NCI-H510A treated with DMSO at 0.1 percent for 48 hours (cell line): ENCODE results near the gene CRY2.

ENCODE experiments used
- DNase-seq: peaks from one replicate; lab custom pipeline; 2025; lab: John Stamatoyannopoulos, UW

The CRY2 gene

DNA sequence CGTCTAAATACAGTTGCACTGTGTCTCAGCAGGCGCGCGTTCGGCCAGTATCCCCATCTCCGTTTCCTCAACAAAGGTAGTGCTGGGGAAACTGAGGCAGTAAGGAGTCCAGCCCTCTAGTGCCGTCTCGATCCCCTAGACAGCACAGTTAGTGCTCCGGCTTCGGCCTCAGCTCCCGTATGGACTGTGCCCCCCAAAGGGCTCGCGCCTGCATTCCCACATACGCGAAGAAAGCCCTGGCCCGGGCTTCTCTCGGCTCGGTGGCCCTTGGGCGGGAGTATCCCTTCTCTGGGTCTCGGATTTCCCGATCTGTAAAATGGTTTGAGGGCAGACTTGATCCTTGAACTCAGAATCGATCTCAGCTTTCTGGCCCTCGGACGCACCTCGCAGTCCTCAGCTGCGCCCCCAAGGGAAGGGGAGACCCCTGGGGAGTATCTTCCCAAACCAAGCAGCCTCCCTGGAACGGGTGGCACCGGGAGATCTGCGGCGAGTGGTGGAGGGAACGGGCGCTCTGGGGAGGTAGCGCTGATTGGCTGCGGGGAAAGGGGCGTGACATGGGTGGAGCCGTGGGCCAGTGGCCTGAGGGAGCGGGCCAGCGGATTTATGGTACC lies 71.2 kb downstream of the CRY2 start:
- DNase-seq: peak; percentile 34

DNA sequence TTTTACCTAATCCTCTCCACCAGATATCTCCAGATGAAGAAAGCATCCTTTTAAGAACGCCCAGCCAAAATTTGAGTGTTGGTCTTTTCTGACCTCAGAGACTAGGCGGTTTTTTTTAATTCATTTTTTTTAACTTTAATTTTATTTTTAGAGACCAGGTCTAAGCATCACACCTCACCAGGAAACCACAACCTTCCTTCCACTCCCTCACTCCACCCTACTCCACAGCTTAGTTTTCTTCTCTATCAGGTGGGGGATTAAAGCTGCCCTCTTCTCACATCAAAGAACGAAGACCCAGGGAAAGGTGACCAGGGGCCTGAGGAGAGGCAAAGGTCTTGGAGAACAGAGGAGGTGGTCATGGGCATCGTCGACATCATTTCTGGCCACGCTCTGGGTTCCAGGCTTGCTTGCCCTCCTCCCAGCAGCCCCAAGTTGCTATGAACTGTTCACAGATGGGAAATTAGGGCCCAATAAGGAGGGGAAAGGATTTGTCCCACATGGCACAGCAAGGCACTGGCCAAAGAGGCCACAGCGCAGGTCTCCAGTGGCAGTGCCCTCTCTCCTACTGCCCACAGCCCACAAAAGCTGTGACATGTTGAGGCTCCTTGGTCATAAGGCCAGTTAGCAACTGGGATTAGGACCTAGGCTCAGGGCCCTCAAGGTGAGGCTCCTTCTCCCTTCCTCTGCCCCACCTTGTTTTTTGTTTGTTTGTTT lies 71.8 kb downstream of the CRY2 start:
- DNase-seq: no peak

- no peak for DNase-seq
These were observed 72.7 kb downstream of the CRY2 start for GRCh38 chr11:45919806-45920530.

DNA sequence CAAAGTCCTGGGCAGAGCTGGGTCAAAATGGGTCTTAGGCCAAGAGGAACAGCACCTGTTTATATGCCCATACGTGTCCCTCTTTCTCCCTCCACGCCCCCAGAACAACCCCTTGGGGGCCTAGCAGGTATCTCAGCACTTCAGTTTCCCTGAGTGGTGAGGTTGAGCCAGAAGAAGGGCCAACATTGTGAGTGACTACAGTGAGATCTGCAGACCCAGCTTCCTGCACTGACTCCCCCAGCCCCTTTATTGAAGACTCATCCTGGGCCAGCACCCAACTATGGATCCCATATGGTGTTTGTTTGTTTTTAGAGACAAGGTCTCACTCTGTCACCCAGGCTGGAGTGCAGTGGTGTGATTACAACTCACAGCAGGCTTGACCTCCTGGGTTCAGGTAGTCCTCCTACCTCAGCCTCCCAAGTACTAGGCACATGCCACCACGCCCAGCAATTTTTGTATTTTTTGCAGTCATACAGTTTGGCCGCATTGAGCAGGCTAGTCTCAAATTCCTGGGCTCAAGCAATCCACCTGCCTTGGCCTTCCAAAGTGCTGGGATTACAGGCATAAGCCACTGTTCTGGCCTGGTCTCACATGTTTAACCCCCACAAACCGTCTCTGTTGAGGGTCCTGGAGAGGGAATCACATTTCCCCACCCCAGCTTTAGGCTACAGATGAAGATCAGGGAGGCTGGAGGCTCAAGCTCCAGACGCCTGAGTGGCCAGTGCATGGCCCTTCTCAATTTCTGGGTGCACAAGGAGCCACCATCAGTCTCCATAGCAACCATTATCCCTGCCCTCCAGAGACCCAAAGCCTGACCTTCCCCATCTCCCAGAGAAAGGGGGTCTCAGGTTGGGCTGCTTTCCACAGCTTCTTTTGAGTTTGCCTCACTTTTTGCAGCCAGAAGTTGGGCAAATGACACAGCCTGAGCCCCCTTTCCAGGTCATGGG lies 73.5 kb downstream of the CRY2 start:
- DNase-seq: no peak

DNA sequence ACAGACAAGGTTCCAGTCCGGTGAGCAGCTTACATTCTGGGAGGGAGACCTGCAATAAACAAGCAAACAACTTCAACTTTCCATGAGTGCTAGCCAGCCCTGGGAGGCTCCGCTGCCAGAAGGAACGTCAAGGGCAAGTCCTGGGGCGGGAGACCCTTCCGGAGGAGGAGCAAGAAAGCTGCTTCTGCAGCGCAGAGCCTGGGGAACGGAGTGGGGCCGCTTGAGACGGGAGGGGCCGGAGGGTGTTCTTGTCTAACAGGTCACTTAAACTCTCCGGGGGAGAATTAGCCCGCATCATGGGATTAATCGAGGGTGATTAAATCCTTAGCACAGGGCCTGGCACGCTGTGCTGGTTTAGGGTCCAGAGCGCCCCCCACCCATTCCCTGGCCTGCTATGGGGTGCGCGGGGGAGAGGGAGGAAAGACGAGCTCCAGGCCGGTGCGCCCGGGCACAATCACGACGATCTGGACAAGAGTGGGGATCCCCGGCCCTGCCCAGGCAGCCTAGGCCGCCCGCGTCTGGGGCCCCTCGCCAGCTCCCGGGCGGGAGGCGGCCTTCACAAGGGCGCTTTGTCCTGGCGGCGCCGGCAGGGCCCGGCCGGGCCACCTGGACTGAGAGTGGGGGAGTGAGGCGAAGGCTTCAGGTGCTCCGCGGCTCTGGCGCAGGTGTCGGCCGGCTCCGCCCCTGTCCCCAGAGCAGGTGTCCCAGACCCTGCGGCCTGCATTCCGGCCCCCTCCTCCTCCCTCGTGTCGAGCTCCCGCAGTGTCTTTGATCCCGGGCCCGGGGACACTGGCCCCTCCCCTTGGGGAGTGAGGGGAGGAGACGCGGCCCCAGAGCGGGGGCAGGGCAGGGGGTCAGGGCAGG lies 74.5 kb downstream of the CRY2 start:
- DNase-seq: peak; percentile 38

DNA sequence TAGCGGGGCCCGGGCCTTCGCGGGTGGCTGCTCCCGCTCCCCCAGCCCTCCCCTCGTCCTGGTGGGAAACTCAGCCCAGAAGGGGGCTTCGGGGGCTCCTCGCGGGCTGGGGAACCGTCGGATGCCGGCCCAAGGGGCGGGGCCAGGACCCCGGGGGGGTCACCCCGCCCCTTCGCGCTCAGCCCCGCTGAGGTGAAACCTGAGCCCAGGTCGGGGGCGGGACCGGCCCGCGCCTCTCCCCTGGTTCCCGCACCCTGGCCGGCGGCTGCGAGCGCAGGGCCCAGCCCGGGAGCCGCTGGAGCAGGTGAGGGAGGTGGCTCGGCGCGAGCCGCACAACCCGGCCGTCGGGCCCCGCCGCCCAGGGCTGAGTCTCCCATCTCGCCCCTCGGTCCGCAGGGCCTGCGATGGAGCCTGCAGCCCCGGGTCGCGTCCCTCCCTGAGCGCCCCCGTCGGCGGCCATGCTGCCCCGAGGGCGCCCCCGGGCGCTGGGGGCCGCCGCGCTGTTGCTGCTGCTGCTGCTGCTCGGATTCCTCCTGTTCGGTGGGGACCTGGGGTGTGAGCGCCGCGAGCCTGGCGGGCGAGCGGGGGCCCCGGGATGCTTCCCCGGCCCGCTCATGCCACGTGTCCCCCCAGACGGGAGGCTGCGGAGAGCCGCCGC lies 75.3 kb downstream of the CRY2 start, which contains the start of gene LARGE2:
Gene LARGE2 (plus strand): TSS at position 232 of the 658 bp plus-strand sequence. CDS start 227 bp downstream, at position 459.
- DNase-seq: no peak

GRCh38 chr11:45924036-45924915 lies 77.0 kb downstream of the CRY2 start:
- DNase-seq: no peak

- DNase-seq: no peak
These were observed 77.7 kb downstream of the CRY2 start for GRCh38 chr11:45924927-45925326.

GRCh38 chr11:45925550-45925949 lies 78.3 kb downstream of the CRY2 start:
- no peak for DNase-seq

- no peak for DNase-seq
These were observed 78.7 kb downstream of the CRY2 start for GRCh38 chr11:45926001-45926401.

DNA sequence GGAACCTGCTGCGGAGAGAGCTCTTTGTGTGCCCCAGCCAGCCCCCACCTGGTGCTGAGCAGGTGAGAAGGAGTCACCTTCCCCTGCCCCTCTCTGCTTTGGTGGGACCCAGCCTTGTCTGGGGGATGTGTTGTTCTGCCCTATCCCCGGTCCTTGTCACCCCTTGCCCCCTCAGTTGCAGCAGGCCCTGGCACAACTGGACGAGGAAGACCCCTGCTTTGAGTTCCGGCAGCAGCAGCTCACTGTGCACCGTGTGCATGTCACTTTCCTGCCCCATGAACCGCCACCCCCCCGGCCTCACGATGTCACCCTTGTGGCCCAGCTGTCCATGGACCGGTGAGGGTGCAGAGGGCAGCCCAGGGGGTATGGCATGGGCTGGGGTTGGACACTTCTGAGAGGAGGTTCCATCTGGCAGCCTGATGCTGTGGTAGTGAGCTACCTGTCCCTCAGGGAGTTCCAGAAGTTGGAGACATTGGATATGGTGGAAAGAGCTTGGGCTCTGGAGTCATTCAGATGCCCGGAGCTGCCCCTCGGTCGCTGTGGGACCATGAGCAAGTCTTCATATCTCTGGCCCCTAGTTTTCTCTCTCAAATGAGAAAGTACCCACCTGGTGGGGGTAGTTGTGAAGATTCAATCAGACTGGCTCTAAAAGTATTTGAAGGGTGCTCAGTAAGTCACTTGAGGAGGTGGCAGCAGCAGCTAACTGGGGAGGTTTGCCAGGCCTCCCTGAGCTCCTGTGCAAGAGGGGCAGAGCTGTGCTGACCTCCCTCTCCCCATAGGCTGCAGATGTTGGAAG lies 79.5 kb downstream of the CRY2 start:
- DNase-seq: no peak

GRCh38 chr11:45927332-45927683 lies 80.0 kb downstream of the CRY2 start:
- DNase-seq: no peak

- no peak for DNase-seq
These were observed 80.6 kb downstream of the CRY2 start for GRCh38 chr11:45927684-45928413.

GRCh38 chr11:45928535-45929215 lies 81.4 kb downstream of the CRY2 start:
- DNase-seq: no peak

DNA sequence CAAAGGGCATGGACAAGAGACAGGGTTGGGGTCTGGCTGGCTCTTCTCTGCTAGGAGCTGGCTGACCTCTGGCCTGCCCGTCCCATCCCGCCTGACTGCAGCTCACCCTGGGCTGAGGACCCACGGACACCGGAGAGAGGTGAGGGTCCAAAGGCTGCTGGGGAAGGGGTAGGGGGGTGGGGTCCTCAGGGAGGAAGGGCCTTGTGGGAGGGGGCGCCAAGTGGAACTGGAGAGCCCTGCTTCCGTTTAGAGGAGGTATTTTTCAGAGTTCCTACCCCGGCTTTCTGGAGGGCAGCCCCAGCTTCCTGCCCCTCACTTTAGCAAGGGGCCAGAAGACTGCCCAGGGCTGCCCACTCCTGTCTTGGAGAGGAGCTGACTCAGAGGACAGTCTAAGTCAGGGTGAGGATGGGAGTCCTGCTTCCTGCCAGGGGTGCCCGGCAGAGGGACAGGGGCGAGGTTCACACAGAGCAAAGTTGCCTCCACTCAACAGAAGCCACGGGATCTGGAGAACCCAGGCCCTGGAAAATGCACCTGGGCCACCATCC lies 82.3 kb downstream of the CRY2 start:
- no peak for DNase-seq

DNA sequence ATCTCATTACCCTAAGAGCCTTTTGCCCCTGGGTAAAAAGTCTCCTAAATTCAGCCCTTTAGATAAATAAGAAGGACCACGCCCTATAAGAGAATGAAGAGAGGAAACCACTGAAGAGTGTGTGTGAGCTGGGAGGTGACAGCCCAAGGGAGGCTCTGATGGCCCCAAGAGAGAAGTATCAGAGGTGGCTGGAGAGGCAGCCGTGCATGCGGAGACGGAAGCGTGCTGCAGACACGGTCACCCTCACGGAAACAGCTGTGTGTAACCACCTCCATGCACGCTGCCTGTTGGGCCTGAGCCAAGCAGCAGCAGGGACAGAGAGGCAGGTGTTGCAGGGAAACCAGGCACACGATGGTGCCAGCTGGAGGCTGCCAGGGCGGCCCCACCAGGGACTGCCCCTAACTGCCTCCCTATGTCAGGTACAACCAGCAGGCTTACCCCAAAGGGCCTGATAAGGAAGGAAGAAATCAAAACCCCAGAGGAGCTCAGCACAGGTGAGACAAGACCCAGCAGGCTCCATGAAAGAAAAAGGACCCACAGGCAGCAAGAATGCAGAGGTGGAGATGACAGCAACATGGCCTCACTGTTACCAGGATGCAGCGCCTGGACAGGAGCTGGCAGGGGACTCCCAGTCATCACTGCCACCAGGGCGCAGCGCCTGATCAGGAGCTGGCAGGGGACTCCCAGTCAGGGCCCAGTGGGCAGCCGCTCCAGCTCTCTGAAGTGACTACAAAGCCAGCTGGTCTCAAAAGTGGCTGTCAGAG lies 82.9 kb downstream of the CRY2 start:
- peak; percentile 27 for DNase-seq
